ENCODE results near the gene DCXR. TPM values are rescaled to one million over a fixed set of nuclear protein-coding genes. Genes with fewer than 3 reads are reported as not detected.

The DCXR gene
- total RNA-seq, 1 experiment from 2014 or later = 306 TPM

- Histone ChIP-seq H3K4me1 (ENCODE audit: control insufficient read depth in 1 of 2, insufficient read depth in 2 of 2, low read length in 2 of 2) (no peaks in the 10 kb centered on the region), H3K36me3 (ENCODE audit: control insufficient read depth in 1 of 2, insufficient read depth in 2 of 2, low read length in 2 of 2) (no peaks in the 10 kb centered on the region)
- TF ChIP-seq CBX3 (IDR thresholded peaks at IDR 0.05; ENCODE audit: low read depth) = no peak
- TF ChIP-seq ZNF274 (IDR thresholded peaks at IDR 0.05; ENCODE audit: low read depth, low read length) = no peak
- no peak for TF ChIP-seq FOSL1 (IDR thresholded peaks at IDR 0.05; ENCODE audit: low read depth)
- no peak for TF ChIP-seq ZFX (IDR thresholded peaks at IDR 0.05)
- TF ChIP-seq EGR1 (IDR thresholded peaks at IDR 0.05; ENCODE audit: low read depth) = no peak
- no peak for TF ChIP-seq TCF7L2 (IDR thresholded peaks at IDR 0.05; ENCODE audit: borderline replicate concordance, extremely low read depth, insufficient read depth, insufficient read length)
- TF ChIP-seq ATF3 (IDR thresholded peaks at IDR 0.05) = no peak
- no peak for TF ChIP-seq EZH2 (IDR thresholded peaks at IDR 0.05)
- no peak for TF ChIP-seq EZH2phosphoT487 (IDR thresholded peaks at IDR 0.05; ENCODE audit: borderline replicate concordance)
- no peak for TF ChIP-seq ZBTB33 (IDR thresholded peaks at IDR 0.05; ENCODE audit: extremely low read depth, insufficient replicate concordance, low read length)
- TF ChIP-seq SRF (IDR thresholded peaks at IDR 0.05; ENCODE audit: low read depth) = no peak
- no peak for TF ChIP-seq SP1 (IDR thresholded peaks at IDR 0.05; ENCODE audit: low read depth)
Observed at GRCh38 chr17:82011617-82012187, 25.8 kb downstream of the DCXR start.

More at GRCh38 chr17:82011617-82012187, 25.8 kb downstream of the DCXR start:
- Histone ChIP-seq H3K27me3 (ENCODE audit: insufficient read depth, low read length) (no peaks in the 10 kb centered on the region), H4K20me1 (ENCODE audit: insufficient read depth) (no peaks in the 10 kb centered on the region), H3K9ac (ENCODE audit: low read length) (no peak overlapping the region), H2AFZ (ENCODE audit: low read depth, low read length, poor library complexity, severe bottlenecking) (no peak overlapping the region), H3K27ac (ENCODE audit: low read depth, low read length) (no peak overlapping the region), H3K4me2 (ENCODE audit: low read length) (no peak overlapping the region), H3K79me2 (ENCODE audit: insufficient read depth, low read length) (no peaks in the 10 kb centered on the region), H3K9me2 (ENCODE audit: insufficient read depth) (no peaks in the 10 kb centered on the region), H3K4me3 (replicated peaks in 1 of 2; ENCODE audit: low read depth in 1 of 2, low read length in 2 of 2) (no peak overlapping the region), H3K9me3 (ENCODE audit: control insufficient read depth in 1 of 2, insufficient read depth in 1 of 2, low read depth in 1 of 2, low read length in 2 of 2) (no peaks in the 10 kb centered on the region)
- ATAC-seq = no peak
- ChIA-PET POLR2A (no interaction called here), RAD21 (ENCODE audit: low non-redundant PET in 1 of 2, low total read pairs in 2 of 2, uncharacterized antibody in 2 of 2, unreplicated experiment in 2 of 2) (no interaction called here), CTCF (interaction anchor here (1.1 kb wide), 1 partner anchor 8 kb away, joined by 4 read pairs; no protein-coding TSS in a partner anchor)
- no TSS peak for BruUV-seq (replicated peaks)
- intact Hi-C loops (cut with micrococcal nuclease) = no loop called here
- no peak for DNase-seq (ENCODE audit: low read depth, low spot score)
